SU-DHL-6 (cell line): Measurements from ENCODE around the gene HSF5.

Experiments used
- H2AFZ ChIP-seq: fragments of 200-600 bp; sonication (generic); 2 replicates; pipeline ENCODE4 v1.6.1; 2014; ENCODE audit warnings: low read depth, mild to moderate bottlenecking, moderate library complexity, mixed read lengths, antibody characterized with exemption, low read length; ENCODE audit not compliant: severe bottlenecking
- H3F3A ChIP-seq: fragments of 200-600 bp; shearing (Covaris generic); 2 replicates; pipeline ENCODE4 v1.6.0; 2016; ENCODE audit warnings: antibody characterized with exemption, mild to moderate bottlenecking; ENCODE audit not compliant: insufficient read depth
- H3K27ac ChIP-seq: fragments of 200-600 bp; sonication (generic); 2 replicates; pipeline ENCODE4 v1.5.1; 2016; ENCODE audit warnings: low read depth, mild to moderate bottlenecking, low read length, moderate library complexity, mixed read lengths
- H3K27me3 ChIP-seq: fragments of 200-600 bp; sonication (generic), shearing (Covaris generic); 2 replicates; pipeline ENCODE4 v1.6.0; 2014; ENCODE audit warnings: mild to moderate bottlenecking, low read length
- H3K36me3 ChIP-seq: fragments of 200-600 bp; sonication (generic); 2 replicates; pipeline ENCODE4 v1.6.1; 2014; ENCODE audit warnings: mild to moderate bottlenecking, low read length, mixed read lengths
- H3K4me2 ChIP-seq: fragments of 300-600, 200-600 bp; shearing (Covaris generic), sonication (generic); 2 replicates; pipeline ENCODE4 v1.6.0; 2014; ENCODE audit warnings: low read length, low read depth, mild to moderate bottlenecking; ENCODE audit not compliant: poor library complexity, severe bottlenecking
- H3K4me3 ChIP-seq: fragments of 200-600 bp; sonication (generic); 2 replicates; pipeline ENCODE4 v1.5.1; 2014; ENCODE audit warnings: antibody characterized with exemption, low read length, mild to moderate bottlenecking, mixed read lengths; ENCODE audit not compliant: insufficient read depth, poor library complexity, severe bottlenecking
- H3K79me2 ChIP-seq: fragments of 200-600 bp; sonication (generic); 2 replicates; pipeline ENCODE4 v1.6.1; 2014; ENCODE audit warnings: mild to moderate bottlenecking, low read length, moderate library complexity; ENCODE audit not compliant: insufficient read depth
- H3K9ac ChIP-seq: fragments of 200-600 bp; sonication (generic); 2 replicates; pipeline ENCODE4 v1.7.0; 2014; ENCODE audit warnings: mild to moderate bottlenecking, low read length
- H3K9me2 ChIP-seq: fragments of 200-600 bp; sonication (generic); replicated peaks from 2 replicates; pipeline ENCODE4 v1.6.1; 2014; ENCODE audit warnings: low read length; ENCODE audit not compliant: insufficient read depth
- H3K9me3 ChIP-seq: fragments of 200-600 bp; sonication (generic); 2 replicates; pipeline ENCODE4 v1.6.1; 2014; ENCODE audit warnings: low read length, mixed read lengths; ENCODE audit not compliant: insufficient read depth
- H4K20me1 ChIP-seq: fragments of 200-600 bp; sonication (generic); 2 replicates; pipeline ENCODE4 v1.6.1; 2014; ENCODE audit warnings: low read depth, mild to moderate bottlenecking, antibody characterized with exemption, low read length, moderate library complexity, mixed read lengths
- EZH2phosphoT487 ChIP-seq: fragments of 200-600 bp; sonication (generic), shearing (Covaris generic); conservative IDR thresholded peaks from 2 replicates; pipeline ENCODE4 v1.6.1; 2018; ENCODE audit warnings: mild to moderate bottlenecking, antibody characterized with exemption, low read length, moderate library complexity, mixed read lengths
- TF ChIP-seq, protein P1 (sequence below): fragments of 200-600 bp; sonication (generic); IDR thresholded peaks from one replicate; pipeline ENCODE4 v1.5.1; 2017; ENCODE audit warnings: antibody characterized with exemption, mild to moderate bottlenecking, low read length, moderate library complexity; ENCODE audit not compliant: insufficient read depth, poor library complexity, severe bottlenecking

Gene HSF5

DNA sequence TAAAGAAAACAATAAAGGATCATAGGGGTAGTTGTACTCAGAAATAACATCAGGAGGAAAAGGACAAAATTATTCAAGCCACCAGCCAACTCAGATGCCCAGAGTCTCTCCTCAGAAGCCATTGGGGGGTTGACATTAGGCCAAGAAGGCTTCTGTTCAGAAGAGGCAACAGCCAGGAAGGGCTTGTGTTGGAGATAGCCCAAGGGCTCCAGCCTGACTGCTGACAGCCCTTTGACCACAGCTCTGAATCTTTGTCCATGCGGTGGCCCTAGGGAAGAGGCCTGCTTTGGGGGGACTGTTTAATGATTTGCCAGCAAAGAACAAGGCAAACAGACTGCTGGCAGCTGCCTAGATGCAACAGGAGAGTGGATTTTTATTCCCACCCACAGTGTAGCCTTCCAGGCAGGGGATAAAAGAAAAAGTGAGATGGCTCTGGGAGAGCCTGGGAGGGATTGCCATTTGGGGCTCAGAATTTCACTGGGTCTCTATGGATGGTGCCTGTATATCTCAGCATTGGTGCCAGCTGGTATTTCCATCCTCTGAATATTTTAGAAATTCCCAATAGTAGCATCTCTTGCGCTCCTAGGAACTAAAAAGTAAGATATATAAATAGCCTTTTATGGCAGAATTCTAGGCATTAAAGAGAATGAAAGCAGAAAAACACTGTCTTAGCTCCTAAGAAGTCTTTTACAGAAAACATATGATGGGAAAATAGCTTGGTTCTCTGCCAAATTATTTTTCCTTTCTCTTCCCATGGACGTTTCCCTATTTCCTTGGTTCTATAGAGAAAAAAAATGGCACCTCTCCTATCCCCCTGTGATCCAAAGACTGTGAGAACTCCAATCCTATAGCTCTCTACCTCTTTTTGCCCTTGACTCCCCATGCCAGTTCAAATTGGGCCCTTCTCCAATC lies 106.8 kb downstream of the HSF5 start:
- no peak for TF ChIP-seq EZH2phosphoT487
- TF ChIP-seq, protein P1, sequence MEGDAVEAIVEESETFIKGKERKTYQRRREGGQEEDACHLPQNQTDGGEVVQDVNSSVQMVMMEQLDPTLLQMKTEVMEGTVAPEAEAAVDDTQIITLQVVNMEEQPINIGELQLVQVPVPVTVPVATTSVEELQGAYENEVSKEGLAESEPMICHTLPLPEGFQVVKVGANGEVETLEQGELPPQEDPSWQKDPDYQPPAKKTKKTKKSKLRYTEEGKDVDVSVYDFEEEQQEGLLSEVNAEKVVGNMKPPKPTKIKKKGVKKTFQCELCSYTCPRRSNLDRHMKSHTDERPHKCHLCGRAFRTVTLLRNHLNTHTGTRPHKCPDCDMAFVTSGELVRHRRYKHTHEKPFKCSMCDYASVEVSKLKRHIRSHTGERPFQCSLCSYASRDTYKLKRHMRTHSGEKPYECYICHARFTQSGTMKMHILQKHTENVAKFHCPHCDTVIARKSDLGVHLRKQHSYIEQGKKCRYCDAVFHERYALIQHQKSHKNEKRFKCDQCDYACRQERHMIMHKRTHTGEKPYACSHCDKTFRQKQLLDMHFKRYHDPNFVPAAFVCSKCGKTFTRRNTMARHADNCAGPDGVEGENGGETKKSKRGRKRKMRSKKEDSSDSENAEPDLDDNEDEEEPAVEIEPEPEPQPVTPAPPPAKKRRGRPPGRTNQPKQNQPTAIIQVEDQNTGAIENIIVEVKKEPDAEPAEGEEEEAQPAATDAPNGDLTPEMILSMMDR = no peak
- H3K27ac ChIP-seq = no peak overlapping the region
- H3K27me3 ChIP-seq = no peaks in the 10 kb centered on the region
- H4K20me1 ChIP-seq = no peaks in the 10 kb centered on the region
- no peak overlapping the region for H3K4me3 ChIP-seq
- H3F3A ChIP-seq = no peaks in the 10 kb centered on the region
- H3K9me3 ChIP-seq = no peaks in the 10 kb centered on the region
- no peak overlapping the region for H2AFZ ChIP-seq
- no peaks in the 10 kb centered on the region for H3K9me2 ChIP-seq
- no peak overlapping the region for H3K9ac ChIP-seq
- H3K36me3 ChIP-seq = no peaks in the 10 kb centered on the region
- H3K4me2 ChIP-seq = no peak overlapping the region
- no peaks in the 10 kb centered on the region for H3K79me2 ChIP-seq

DNA sequence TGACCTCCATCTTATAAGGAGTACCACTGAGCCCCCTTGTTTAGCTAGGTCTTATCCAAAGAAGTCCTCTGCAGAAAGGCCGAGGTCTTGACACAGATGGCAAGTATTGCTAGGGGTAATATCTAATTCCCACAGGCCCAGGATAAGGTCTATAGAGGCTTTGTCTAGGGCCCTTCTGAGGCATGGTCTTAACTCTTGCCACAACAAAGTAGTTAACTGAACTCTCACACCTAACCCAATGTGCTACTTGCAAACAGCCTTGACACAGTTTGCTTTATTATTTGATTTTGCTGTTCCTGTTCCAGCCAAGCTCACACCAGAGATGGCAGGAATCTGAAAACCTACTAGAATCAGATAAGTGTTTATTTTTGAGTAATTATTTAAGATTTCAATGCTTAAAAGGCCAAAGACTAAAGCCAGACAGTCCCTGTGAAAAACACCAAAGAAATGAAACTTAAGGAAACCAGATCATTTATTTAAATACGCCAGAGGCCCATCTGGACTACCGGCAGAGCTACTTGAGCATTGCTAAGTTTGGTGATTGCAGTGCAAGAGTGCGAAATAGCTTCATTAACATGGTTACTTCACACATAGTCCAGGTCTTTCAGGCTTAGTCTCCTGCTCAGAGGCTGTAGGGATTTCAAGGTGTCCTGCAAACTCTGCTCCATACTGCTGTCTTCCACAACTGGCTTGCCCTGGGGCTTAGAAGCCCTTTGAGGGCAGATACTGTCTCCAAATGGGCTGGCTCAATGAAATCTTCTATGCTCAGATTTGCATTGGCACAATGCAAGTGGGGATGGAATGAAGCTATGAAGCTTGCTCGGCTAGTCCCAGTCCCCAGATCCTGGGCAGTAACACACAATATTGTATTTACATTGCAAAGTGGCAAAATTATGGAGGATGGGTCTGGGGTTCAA lies 107.7 kb downstream of the HSF5 start:
- H3K4me3 ChIP-seq = no peak overlapping the region
- no peaks in the 10 kb centered on the region for H3K27me3 ChIP-seq
- H3K9ac ChIP-seq = no peak overlapping the region
- no peaks in the 10 kb centered on the region for H3F3A ChIP-seq
- no peaks in the 10 kb centered on the region for H3K79me2 ChIP-seq
- no peaks in the 10 kb centered on the region for H3K36me3 ChIP-seq
- TF ChIP-seq, protein P1 = no peak
- TF ChIP-seq EZH2phosphoT487 = no peak
- H3K27ac ChIP-seq = no peak overlapping the region
- H4K20me1 ChIP-seq = no peaks in the 10 kb centered on the region
- H3K9me2 ChIP-seq = no peaks in the 10 kb centered on the region
- H3K9me3 ChIP-seq = no peaks in the 10 kb centered on the region
- H2AFZ ChIP-seq = no peak overlapping the region
- H3K4me2 ChIP-seq = no peak overlapping the region

DNA sequence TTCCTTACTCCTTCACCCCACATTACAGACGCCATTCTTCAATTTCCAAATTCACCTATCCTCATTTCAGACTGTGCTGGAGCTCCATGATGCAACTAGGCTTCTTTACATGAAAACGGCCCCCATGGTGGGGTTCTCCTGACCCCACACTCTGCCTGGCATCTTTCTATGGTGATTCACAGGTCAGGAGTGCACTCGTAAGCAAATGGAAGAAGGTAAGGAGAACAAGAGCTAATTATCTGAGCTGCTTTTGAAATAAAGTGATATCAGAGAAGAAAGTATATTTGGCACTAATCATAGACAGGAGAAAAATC lies 108.7 kb downstream of the HSF5 start:
- no peaks in the 10 kb centered on the region for H3K36me3 ChIP-seq
- H3K27ac ChIP-seq = no peak overlapping the region
- no peak overlapping the region for H3K4me3 ChIP-seq
- H4K20me1 ChIP-seq = no peaks in the 10 kb centered on the region
- no peaks in the 10 kb centered on the region for H3K27me3 ChIP-seq
- H3F3A ChIP-seq = no peaks in the 10 kb centered on the region
- no peaks in the 10 kb centered on the region for H3K9me3 ChIP-seq
- TF ChIP-seq EZH2phosphoT487 = no peak
- TF ChIP-seq, protein P1 = no peak
- H3K4me2 ChIP-seq = no peak overlapping the region
- H3K9me2 ChIP-seq = no peaks in the 10 kb centered on the region
- H2AFZ ChIP-seq = no peak overlapping the region
- no peak overlapping the region for H3K9ac ChIP-seq
- no peaks in the 10 kb centered on the region for H3K79me2 ChIP-seq
